ENCODE measurements around the gene PCIF1. TPM values are rescaled to one million over a fixed set of nuclear protein-coding genes. Genes with fewer than 3 reads are reported as not detected.

The PCIF1 gene
- total and polyA plus RNA-seq, 2 donors (not counting 3 experiments of a cell fraction or from before 2014, with no cell fraction given) = 26.4 to 27.2 TPM

DNA sequence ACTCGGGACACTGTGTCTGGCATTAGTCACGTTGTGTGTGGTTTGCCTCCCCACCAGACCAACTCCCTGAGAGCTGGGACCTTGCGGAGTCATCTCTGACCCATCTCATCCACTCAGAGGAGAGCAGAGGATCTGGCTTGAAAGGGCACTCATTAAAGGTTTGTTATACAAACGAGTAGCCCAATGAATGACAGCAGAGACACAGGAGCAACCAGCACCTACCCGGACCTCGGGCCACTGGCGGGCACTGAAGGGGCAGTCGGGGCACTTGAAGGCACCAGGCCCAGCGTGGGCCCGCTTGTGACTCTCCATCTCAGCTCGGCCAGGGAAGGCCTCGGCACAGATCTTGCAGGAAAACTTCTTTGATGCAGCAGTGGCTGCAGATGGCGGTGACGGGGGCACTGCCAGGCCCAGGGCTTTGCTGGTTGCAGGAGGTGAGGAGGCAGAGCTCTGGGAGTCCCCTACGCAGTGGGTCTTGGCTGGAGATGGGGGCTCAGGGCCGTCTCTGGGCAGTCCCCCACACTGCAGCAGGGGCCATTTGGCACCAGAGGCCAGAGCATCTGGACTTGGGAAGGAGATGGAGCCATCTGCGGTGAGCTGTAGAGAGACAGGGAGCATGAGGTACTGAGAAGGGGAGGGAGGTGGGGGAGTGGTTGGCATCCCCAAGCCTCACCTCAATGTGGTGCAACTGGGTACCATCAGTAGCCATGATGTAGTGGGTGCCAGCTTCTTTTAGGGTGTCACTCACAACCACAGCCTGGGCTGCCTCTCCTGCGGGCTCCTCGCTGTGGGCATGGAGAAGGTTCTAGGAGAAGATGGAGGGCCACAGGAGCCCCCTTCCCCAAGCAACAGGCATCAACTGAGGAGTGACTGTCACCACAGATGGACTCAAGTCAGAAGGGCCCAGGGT, 17.7 kb downstream of the PCIF1 start:
- H3K36me3 ChIP-seq (ENCODE audit: control insufficient read depth in 2 of 2, extremely low read depth in 1 of 2, insufficient read depth in 2 of 2, low read length in 2 of 2) = peaks cover 4 to 56% of the 10 kb centered on the region in 2 experiments
- CTCF ChIA-PET = interaction anchor here (1.3 to 2.7 kb wide), 3 partner anchors 18 to 128 kb away, joined by 5 to 18 read pairs (median 7); partner anchors contain the start of genes CTSA and NEURL2
- dilution Hi-C loops (cut with MboI; ENCODE audit: extremely low pct_ligation_motif_present, low sequenced_read_pairs) = no loop called here

More for the DNA sequence above, 17.7 kb downstream of the PCIF1 start:
- intact Hi-C loops (cut with micrococcal nuclease) = no loop called here
- DNase-seq (ENCODE audit: low read depth, low spot score) = no peak
- H3K4me2 ChIP-seq (ENCODE audit: insufficient read depth, low read length) = no peak overlapping the region
- H3K27ac ChIP-seq (ENCODE audit: insufficient read depth, low read depth, low read length) = no peak overlapping the region
- no peak for FAIRE-seq
- TF ChIP-seq EZH2 (IDR thresholded peaks at IDR 0.05; ENCODE audit: borderline replicate concordance, low read depth, low read length, severe bottlenecking) = no peak
- TF ChIP-seq, protein P1, sequence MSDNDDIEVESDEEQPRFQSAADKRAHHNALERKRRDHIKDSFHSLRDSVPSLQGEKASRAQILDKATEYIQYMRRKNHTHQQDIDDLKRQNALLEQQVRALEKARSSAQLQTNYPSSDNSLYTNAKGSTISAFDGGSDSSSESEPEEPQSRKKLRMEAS (IDR thresholded peaks at IDR 0.05; ENCODE audit: insufficient read depth, insufficient read length) = no peak
- no peak for TF ChIP-seq JUN (IDR thresholded peaks at IDR 0.05; ENCODE audit: borderline replicate concordance, insufficient read depth, insufficient read length, low read depth)
- TF ChIP-seq POLR2A (IDR thresholded peaks at IDR 0.05; ENCODE audit: low read depth, low read length) = no peak
- TF ChIP-seq GATA2 (IDR thresholded peaks at IDR 0.05; ENCODE audit: insufficient read depth, insufficient read length, low read depth, low read length) = no peak
- TF ChIP-seq FOS (IDR thresholded peaks at IDR 0.05; ENCODE audit: borderline replicate concordance, insufficient read depth, low read length) = no peak
- TF ChIP-seq MYC (IDR thresholded peaks at IDR 0.05; ENCODE audit: low read depth, low read length) = no peak
- TF ChIP-seq POLR2AphosphoS5 (IDR thresholded peaks at IDR 0.05; ENCODE audit: insufficient read depth, low read depth, low read length) = no peak
- TF ChIP-seq, protein P2, sequence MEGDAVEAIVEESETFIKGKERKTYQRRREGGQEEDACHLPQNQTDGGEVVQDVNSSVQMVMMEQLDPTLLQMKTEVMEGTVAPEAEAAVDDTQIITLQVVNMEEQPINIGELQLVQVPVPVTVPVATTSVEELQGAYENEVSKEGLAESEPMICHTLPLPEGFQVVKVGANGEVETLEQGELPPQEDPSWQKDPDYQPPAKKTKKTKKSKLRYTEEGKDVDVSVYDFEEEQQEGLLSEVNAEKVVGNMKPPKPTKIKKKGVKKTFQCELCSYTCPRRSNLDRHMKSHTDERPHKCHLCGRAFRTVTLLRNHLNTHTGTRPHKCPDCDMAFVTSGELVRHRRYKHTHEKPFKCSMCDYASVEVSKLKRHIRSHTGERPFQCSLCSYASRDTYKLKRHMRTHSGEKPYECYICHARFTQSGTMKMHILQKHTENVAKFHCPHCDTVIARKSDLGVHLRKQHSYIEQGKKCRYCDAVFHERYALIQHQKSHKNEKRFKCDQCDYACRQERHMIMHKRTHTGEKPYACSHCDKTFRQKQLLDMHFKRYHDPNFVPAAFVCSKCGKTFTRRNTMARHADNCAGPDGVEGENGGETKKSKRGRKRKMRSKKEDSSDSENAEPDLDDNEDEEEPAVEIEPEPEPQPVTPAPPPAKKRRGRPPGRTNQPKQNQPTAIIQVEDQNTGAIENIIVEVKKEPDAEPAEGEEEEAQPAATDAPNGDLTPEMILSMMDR (IDR thresholded peaks at IDR 0.05; ENCODE audit: extremely low read depth in 1 of 2, insufficient read depth in 1 of 2, low read depth in 1 of 2, low read length in 2 of 2) = no peak
- BruUV-seq (replicated peaks) = no TSS peak
- H3K9me3 ChIP-seq (replicated peaks; ENCODE audit: control insufficient read depth, insufficient read depth, low read length) = no peaks in the 10 kb centered on the region
- H3K79me2 ChIP-seq (ENCODE audit: control insufficient read depth, insufficient read depth, low read length) = no peaks in the 10 kb centered on the region
- H3K9ac ChIP-seq (replicated peaks; ENCODE audit: extremely low read depth, insufficient read depth, low read length) = no peak overlapping the region
- H3K9me1 ChIP-seq (replicated peaks; ENCODE audit: control insufficient read depth, extremely low read depth, insufficient read depth, low read length) = no peaks in the 10 kb centered on the region
- no peaks in the 10 kb centered on the region for H3K27me3 ChIP-seq (ENCODE audit: control insufficient read depth in 2 of 2, insufficient read depth in 2 of 2, low read length in 2 of 2)
- no peaks in the 10 kb centered on the region for H4K20me1 ChIP-seq (replicated peaks; ENCODE audit: control insufficient read depth, extremely low read depth, insufficient read depth, low read length)
- H3K4me1 ChIP-seq (ENCODE audit: control insufficient read depth, extremely low read depth, insufficient read depth, low read length) = no peaks in the 10 kb centered on the region
- POLR2A ChIA-PET = interaction anchor here (0.9 kb wide), 1 partner anchor 17 kb away, joined by 3 read pairs; no protein-coding TSS in a partner anchor
- H3K4me3 ChIP-seq (replicated peaks in 1 of 3; ENCODE audit: insufficient read depth in 1 of 3, low read depth in 1 of 3, low read length in 3 of 3) = no peak overlapping the region
- no peak overlapping the region for H2AFZ ChIP-seq (ENCODE audit: low read depth, low read length)
